ENCODE results near the gene ATG10.

Gene ATG10

DNA sequence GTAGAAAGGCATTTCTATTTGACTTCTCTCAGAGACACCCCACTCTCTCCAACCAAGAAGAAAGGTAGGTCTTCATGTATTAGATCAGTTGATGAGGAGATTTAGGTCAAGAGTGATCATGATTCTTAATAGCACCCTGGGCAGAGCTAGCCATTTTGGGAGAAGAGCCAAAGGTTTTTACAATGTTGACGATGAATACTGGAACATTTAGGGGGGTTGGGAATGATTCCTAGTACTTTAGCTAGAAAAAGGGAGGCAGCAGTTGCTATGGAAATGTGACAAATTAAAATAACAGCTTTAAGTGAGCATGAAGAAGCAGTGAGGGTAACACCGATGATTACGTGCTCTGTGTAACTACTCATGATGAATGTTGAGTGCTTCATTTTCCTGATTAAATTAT, 315.8 kb downstream of the ATG10 start:
- no peak for DNase-seq

DNA sequence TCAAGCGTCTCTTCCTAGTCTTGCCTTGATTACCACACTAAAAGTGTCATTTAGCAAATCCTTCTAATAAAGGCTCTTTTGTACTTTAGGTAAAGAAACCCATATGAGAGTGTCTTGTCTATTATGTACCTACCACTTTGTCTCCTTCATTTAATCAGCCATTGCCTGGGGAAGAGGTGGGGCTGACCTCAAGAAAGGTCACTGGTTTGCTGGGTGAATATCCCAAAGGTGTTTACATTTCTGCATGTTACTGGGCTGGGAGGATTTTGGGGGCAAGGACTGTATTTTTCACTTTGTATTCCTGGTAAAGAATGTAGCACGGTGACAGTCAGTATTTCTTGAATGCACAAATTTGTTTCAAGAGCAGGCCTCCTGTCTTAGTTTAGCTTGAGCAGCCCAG, 318.2 kb downstream of the ATG10 start:
- DNase-seq = no peak

DNA sequence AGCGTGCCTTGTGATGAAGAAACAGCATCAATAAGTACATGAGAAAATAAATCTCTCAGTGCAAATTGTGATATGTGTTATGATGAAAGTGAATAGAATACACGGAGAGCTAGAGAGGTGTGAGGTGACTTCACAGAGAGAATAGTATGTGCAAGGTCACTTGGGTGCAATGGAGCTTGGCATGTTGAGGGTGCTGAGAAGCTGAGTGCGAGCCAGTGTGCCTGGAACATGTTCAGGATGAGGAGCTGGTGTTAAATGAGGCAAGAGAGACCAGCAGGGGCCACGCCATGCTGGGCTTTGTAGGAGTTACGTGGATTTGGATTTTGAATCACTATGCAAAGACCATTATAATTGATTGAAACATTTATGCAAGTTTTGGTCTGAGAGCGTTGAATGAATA, 319.1 kb downstream of the ATG10 start:
- no peak for DNase-seq

DNA sequence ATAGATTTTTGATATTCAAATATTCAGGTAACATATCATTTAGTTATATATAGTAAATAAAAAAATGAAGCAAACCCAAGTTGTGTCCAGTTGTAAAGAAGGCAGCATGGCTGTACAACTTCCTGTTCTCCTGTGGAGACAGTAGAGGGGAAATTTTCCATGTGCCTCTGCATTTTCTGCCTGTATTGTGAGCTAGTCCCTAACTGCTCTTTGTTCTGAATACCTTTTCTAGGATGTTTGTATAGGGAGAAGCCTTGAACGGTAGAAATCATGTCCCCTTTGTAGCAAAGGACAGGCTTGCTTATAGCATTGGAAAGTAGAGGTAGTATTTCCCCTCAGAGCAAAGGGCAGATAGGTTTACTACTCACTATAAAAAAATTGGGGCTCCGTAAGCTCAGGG, 319.6 kb downstream of the ATG10 start:
- DNase-seq = no peak

DNA sequence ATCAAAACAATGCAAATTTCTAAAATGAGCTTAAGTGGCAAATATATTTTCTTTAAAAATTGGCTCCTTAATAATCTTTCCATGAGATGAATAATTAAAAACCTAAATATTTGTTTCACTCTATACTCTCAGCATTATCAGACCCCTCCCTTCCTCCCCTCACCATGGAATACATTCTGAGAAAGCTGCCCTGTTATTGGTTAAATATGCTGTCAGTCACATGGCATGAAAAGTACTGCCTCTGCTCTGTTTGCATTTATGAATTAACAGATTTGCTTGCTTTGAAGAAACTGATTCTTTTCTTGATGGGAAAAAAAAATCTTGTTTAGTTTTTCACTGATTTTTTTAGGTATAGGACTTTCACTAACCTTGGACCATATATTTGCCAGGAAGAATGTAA, 323.3 kb downstream of the ATG10 start:
- no peak for DNase-seq

DNA sequence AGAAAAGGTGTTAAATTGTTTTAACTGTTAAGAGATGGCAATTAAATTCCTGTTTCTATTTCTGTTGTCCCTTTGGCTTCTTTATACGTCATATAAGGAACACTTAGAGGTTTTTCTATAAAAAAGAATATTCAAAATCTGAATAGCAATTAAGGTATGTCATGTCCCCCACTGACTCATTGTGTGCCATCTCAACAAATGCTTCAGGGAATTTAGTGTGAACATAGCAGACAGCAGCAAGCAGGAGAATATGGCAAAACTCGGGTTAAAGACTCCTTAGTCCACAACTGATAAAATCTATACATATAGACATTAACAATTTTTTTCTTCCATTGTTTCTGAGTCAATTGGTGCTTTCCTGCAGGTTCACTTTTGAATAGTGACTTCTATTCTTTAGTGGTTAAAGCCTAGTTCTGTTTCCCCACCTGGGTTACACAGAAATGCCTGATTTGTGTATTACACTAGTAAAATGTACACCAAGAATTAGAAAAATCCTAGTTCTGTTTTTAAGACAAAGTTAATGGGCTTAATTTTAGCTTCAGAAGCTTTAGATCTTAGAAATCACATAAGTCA, 324.2 kb downstream of the ATG10 start:
- no peak for DNase-seq

DNA sequence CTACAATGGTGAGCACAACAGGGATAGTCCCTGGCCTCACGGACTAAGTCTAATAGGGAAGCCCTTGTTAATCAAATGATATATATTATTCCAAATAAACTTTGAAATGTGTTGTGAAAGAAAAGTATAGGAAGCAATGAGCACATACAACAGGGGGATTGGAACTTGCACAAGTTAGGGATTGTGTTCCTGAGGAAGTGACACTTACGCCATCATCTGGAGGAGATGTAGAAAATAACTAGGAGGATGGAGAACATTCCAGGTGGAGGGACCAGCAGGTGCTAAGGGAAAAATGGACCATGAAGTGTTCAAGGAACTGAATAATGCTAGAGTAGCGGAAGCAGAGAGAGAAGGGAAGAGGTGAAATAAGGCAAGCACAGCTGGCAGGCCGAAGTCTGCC, 325.1 kb downstream of the ATG10 start:
- DNase-seq = no peak

DNA sequence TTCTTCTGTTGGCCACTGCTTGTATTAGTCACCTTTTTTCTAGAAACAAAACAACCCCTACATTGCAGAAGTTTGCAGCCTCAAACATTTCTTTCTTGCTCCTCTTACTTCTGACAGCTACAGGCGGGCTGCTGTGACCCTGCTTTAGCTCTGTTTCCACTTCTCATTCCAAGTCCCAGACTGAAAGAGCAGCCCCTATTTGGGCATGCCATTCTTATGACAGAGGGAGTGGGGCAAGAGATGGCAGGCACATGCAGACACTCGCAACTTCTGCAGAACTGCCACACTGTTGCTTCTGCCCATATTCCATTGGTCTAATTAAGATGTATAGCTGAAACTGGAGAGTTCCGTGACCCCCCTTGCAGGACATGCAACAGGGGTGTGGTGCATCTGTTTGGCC, 325.9 kb downstream of the ATG10 start:
- no peak for DNase-seq

DNA sequence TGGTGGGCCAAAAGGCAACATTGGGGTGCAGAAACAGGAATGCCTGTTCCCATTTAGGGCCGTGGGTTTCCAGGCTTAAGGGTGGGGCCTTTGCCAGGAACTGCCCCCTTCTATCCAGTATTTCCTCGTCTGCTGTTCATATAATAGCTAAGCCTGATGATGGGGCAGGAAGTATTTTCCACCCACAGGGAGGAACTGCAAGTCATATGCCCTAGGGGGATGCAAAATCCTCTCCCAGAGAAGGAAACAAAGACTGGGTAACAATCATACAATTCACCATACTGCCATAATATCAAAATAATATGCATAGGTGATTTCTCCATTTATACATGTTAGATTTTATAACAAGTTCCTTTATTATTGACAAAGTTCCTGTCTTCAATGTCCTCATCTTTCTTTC, 326.8 kb downstream of the ATG10 start:
- no peak for DNase-seq

DNA sequence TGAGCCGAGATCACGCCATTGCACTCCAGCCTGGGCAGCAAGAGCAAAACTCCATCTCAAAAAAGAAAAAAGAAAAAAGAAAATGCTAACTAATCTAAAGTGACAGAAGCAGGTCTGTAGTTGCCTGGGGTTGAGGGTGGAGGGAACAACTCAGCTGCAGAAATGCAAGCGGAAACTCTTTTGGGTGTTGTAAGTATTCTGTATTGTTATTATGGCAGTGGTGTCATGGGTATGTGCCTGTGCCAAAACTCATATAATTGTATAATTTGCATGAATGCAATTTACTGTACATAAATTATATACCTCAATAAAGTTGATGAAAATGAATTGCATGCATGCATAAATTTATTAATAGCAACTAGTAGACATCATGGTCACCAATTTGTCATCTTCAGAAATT, 329.4 kb downstream of the ATG10 start:
- no peak for DNase-seq

Data from stimulated activated CD8-positive, alpha-beta memory T cell treated with anti-CD3 and anti-CD28 coated beads, Interleukin-4, amount 100 ng/mL, for 48 hours (primary cell).